Endodermal cell (in vitro differentiated cells): ENCODE data around the gene KDM5B. TPM values are rescaled to one million over a fixed set of nuclear protein-coding genes. Genes with fewer than 3 reads are reported as not detected.

Source experiments
- DNase-seq: peaks from one replicate; pipeline ENCODE4 v3.0.0-alpha.2; 2017
- H3K27ac ChIP-seq: 2 replicates; pipeline ENCODE4 v1.5.1; 2013; ENCODE audit warnings: mild to moderate bottlenecking, low read depth, low read length, moderate library complexity
- H3K27me3 ChIP-seq: 2 replicates; pipeline ENCODE4 v1.6.1; 2013; ENCODE audit warnings: mild to moderate bottlenecking, low read length, moderate library complexity; ENCODE audit not compliant: insufficient read depth, control insufficient read depth, poor library complexity, severe bottlenecking
- H3K36me3 ChIP-seq: 2 replicates; pipeline ENCODE4 v1.7.0; 2013; ENCODE audit warnings: mild to moderate bottlenecking, low read length, moderate library complexity; ENCODE audit not compliant: control insufficient read depth, insufficient read depth
- H3K4me1 ChIP-seq: one replicate; pipeline ENCODE4 v1.7.0; 2013; ENCODE audit warnings: low read length; ENCODE audit not compliant: control insufficient read depth, insufficient read depth
- H3K4me3 ChIP-seq: 2 replicates; pipeline ENCODE4 v1.5.1; 2013; ENCODE audit warnings: mild to moderate bottlenecking, low read length, moderate library complexity
- H3K9ac ChIP-seq: 2 replicates; pipeline ENCODE4 v1.6.1; 2013; ENCODE audit warnings: mild to moderate bottlenecking, low read length, moderate library complexity; ENCODE audit not compliant: poor library complexity, severe bottlenecking; ENCODE audit errors: extremely low read depth
- H3K9me3 ChIP-seq: 2 replicates; pipeline ENCODE4 v1.6.1; 2013; ENCODE audit warnings: mild to moderate bottlenecking, low read length, moderate library complexity; ENCODE audit not compliant: control insufficient read depth
- H3K27ac Mint-ChIP-seq: 2 replicates; pipeline ENCODE4 v1.8.0; 2020; ENCODE audit warnings: mixed read lengths
- H3K27me3 Mint-ChIP-seq: 2 replicates; pipeline ENCODE4 v1.8.0; 2021; ENCODE audit warnings: mild to moderate bottlenecking, mixed read lengths; ENCODE audit not compliant: insufficient read depth
- H3K36me3 Mint-ChIP-seq: 2 replicates; pipeline ENCODE4 v1.8.0; 2020; ENCODE audit warnings: low read depth, mixed read lengths
- H3K4me1 Mint-ChIP-seq: 2 replicates; pipeline ENCODE4 v1.8.0; 2020; ENCODE audit warnings: mixed read lengths
- H3K4me3 Mint-ChIP-seq: 2 replicates; pipeline ENCODE4 v1.8.0; 2020; ENCODE audit warnings: mild to moderate bottlenecking, moderate library complexity, mixed read lengths
- H3K9me3 Mint-ChIP-seq: 2 replicates; pipeline ENCODE4 v1.8.0; 2020; ENCODE audit warnings: mild to moderate bottlenecking, mixed read lengths
- WGBS, 2 experiments: methylation state at CpG; one replicate each; pipeline versions ENCODE4 v1.1.5 to v1.1.7; 2013; ENCODE audit warnings: missing lambda C conversion rate in 2 of 2, mixed read lengths in 1 of 2; ENCODE audit not compliant: insufficient coverage in 1 of 2, insufficient read length in 1 of 2; 5-methylcytosine and 5-hydroxymethylcytosine counted together
- total RNA-seq, 2 donors: library from RNA; stranded (reverse); fragmentation: NEBNext Ultra II Directional in 1 of 2; extraction: Animal tissue kit (Norgen Biotek cat#: 25700) in 1 of 2; gene quantifications; 2 replicates in 1 of 2; 3 replicates in 1 of 2; pipeline ENCODE4 v1.2.1, GENCODE V29; 2021
- TF ChIP-seq, protein P1 (sequence below): fragments of 200-600 bp; sonication (generic); conservative IDR thresholded peaks from 2 replicates; pipeline ENCODE4 v1.5.0; 2021; ENCODE audit warnings: antibody characterized with exemption, mild to moderate bottlenecking

KDM5B gene
- total RNA-seq, 2 donors from 2014 or later = 207 to 219 TPM

DNA sequence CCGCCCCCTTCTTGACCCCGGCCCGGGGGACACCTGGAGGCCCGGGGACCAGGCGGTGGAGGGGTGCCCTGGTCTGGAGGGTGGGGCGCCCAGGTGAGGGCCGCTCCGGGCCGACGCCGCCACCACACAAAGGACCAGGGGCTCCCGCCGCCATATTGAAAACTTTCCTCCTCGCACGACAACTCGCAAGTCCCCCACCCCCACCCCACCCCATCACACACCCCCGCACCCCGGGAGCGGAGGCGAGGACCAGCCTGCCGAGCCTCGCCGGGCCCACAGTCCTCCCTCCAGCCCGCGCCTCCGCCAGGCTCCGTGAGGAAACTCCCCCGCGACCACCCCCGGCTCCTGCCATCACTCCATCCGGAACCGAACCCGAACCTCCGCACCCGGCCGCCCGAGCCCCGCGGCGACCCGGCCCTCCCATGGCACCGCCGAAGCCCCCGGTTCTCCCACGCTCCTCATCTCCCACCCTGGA is 733 bp downstream of the KDM5B start:
- peaks cover 3% of the 10 kb centered on the region for H3K4me1 ChIP-seq
- Mint-ChIP-seq H3K4me1 (peaks cover 51% of the 10 kb centered on the region), H3K4me3 (peak overlapping the region; percentile 92), H3K9me3 (no peaks in the 10 kb centered on the region), H3K27me3 (peaks cover 24% of the 10 kb centered on the region), H3K27ac (no peak overlapping the region), H3K36me3 (peaks cover 7% of the 10 kb centered on the region)
- H3K27me3 ChIP-seq = peaks cover 20% of the 10 kb centered on the region
- H3K9me3 ChIP-seq = no peaks in the 10 kb centered on the region
- H3K36me3 ChIP-seq = no peaks in the 10 kb centered on the region
- 0% methylated on average over 4 to 45 of the region's 45 CpGs for WGBS, 2 experiments
- H3K9ac ChIP-seq = peak overlapping the region; percentile 83
- peak overlapping the region; percentile 77 for H3K27ac ChIP-seq
- TF ChIP-seq, protein P1, sequence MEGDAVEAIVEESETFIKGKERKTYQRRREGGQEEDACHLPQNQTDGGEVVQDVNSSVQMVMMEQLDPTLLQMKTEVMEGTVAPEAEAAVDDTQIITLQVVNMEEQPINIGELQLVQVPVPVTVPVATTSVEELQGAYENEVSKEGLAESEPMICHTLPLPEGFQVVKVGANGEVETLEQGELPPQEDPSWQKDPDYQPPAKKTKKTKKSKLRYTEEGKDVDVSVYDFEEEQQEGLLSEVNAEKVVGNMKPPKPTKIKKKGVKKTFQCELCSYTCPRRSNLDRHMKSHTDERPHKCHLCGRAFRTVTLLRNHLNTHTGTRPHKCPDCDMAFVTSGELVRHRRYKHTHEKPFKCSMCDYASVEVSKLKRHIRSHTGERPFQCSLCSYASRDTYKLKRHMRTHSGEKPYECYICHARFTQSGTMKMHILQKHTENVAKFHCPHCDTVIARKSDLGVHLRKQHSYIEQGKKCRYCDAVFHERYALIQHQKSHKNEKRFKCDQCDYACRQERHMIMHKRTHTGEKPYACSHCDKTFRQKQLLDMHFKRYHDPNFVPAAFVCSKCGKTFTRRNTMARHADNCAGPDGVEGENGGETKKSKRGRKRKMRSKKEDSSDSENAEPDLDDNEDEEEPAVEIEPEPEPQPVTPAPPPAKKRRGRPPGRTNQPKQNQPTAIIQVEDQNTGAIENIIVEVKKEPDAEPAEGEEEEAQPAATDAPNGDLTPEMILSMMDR = no peak
- H3K4me3 ChIP-seq = peak overlapping the region; percentile 98
- DNase-seq = peak; percentile 74

GRCh38 chr1:202806845-202807450 is 1.3 kb downstream of the KDM5B start:
- H3K9me3 Mint-ChIP-seq = no peaks in the 10 kb centered on the region
- H3K4me1 ChIP-seq = peaks cover 1% of the 10 kb centered on the region
- H3K4me1 Mint-ChIP-seq = peaks cover 45% of the 10 kb centered on the region

GRCh38 chr1:202805886-202806844 is 2.1 kb downstream of the KDM5B start:
- Mint-ChIP-seq H3K27ac (peak overlapping the region; percentile 95), H3K36me3 (peaks cover 8% of the 10 kb centered on the region), H3K4me3 (peak overlapping the region; percentile 92), H3K9me3 (no peaks in the 10 kb centered on the region), H3K4me1 (peaks cover 40% of the 10 kb centered on the region), H3K27me3 (peaks cover 12% of the 10 kb centered on the region)
- Histone ChIP-seq H3K4me3 (peak overlapping the region; percentile 98), H3K9me3 (no peaks in the 10 kb centered on the region), H3K36me3 (no peaks in the 10 kb centered on the region), H3K27me3 (peaks cover 7% of the 10 kb centered on the region), H3K9ac (peak overlapping the region; percentile 83), H3K27ac (peak overlapping the region; percentile 63), H3K4me1 (no peaks in the 10 kb centered on the region)
- WGBS, 2 experiments = 9 to 34% methylated on average over 4 to 5 of the region's 7 CpGs
- TF ChIP-seq, protein P1 = no peak
- no peak for DNase-seq

More at GRCh38 chr1:202806845-202807450, 1.3 kb downstream of the KDM5B start:
- peak; percentile 69 for DNase-seq
- Mint-ChIP-seq H3K4me3 (peak overlapping the region; percentile 92), H3K27me3 (peaks cover 19% of the 10 kb centered on the region), H3K27ac (peak overlapping the region; percentile 95), H3K36me3 (peaks cover 7% of the 10 kb centered on the region)
- H3K27me3 ChIP-seq = peaks cover 15% of the 10 kb centered on the region
- 0% methylated on average over 14 to 45 of the region's 51 CpGs for WGBS, 2 experiments
- peak overlapping the region; percentile 83 for H3K9ac ChIP-seq
- H3K9me3 ChIP-seq = no peaks in the 10 kb centered on the region
- peak overlapping the region; percentile 75 for H3K27ac ChIP-seq
- TF ChIP-seq, protein P1 = no peak
- no peaks in the 10 kb centered on the region for H3K36me3 ChIP-seq
- peak overlapping the region; percentile 98 for H3K4me3 ChIP-seq
